ENCODE results near the gene EGFL6.
"Not testable (repeated sequence)": the region's sequence is repeated elsewhere in the genome, so short reads cannot be mapped to it uniquely, and the experiment has no call there.

The EGFL6 gene

GRCh38 chrX:13652850-13653693 lies 83.7 kb downstream of the EGFL6 start, which contains the start of gene TCEANC:
Gene TCEANC (plus strand): TSS chrX:13653141. CDS start chrX:13662509, 9,368 bp downstream.
- DNase-seq (ENCODE audit: low read depth): peak; percentile 76

- no peak for DNase-seq (ENCODE audit: low read depth)
Measured at GRCh38 chrX:13654116-13654515, 84.7 kb downstream of the EGFL6 start.

- DNase-seq (ENCODE audit: low read depth): no peak
Measured at GRCh38 chrX:13655674-13656073, 86.3 kb downstream of the EGFL6 start.

- DNase-seq (ENCODE audit: low read depth): no peak
Measured at GRCh38 chrX:13658602-13659001, 89.2 kb downstream of the EGFL6 start.

- no peak for DNase-seq (ENCODE audit: low read depth)
Measured at GRCh38 chrX:13659063-13659462, 89.7 kb downstream of the EGFL6 start.

GRCh38 chrX:13661735-13662288 lies 92.4 kb downstream of the EGFL6 start:
- DNase-seq (ENCODE audit: low read depth): no peak

GRCh38 chrX:13662355-13662791 lies 93.0 kb downstream of the EGFL6 start:
- DNase-seq (ENCODE audit: low read depth): no peak

GRCh38 chrX:13664020-13664419 lies 94.6 kb downstream of the EGFL6 start:
- no peak for DNase-seq (ENCODE audit: low read depth)

GRCh38 chrX:13666836-13667235 lies 97.4 kb downstream of the EGFL6 start:
- DNase-seq (ENCODE audit: low read depth): no peak

- no peak for DNase-seq (ENCODE audit: low read depth)
Measured at GRCh38 chrX:13667919-13668318, 98.5 kb downstream of the EGFL6 start.

GRCh38 chrX:13669246-13669737 lies 99.9 kb downstream of the EGFL6 start:
- DNase-seq (ENCODE audit: low read depth): no peak

- not testable (repeated sequence) for DNase-seq (ENCODE audit: low read depth)
Measured at GRCh38 chrX:13669755-13670154, 100.4 kb downstream of the EGFL6 start.

GRCh38 chrX:13670197-13670596 lies 100.8 kb downstream of the EGFL6 start:
- no peak for DNase-seq (ENCODE audit: low read depth)

GRCh38 chrX:13673016-13673415 lies 103.6 kb downstream of the EGFL6 start:
- DNase-seq (ENCODE audit: low read depth): no peak

GRCh38 chrX:13676885-13677284 lies 107.5 kb downstream of the EGFL6 start:
- DNase-seq (ENCODE audit: low read depth): no peak

- not testable (repeated sequence) for DNase-seq (ENCODE audit: low read depth)
Measured at GRCh38 chrX:13679700-13680099, 110.3 kb downstream of the EGFL6 start.

GRCh38 chrX:13681595-13681994 lies 112.2 kb downstream of the EGFL6 start:
- DNase-seq (ENCODE audit: low read depth): no peak
